GM21528 (cell line): ENCODE measurements around the gene ZNF212.
"Not testable (repeated sequence)": the region's sequence is repeated elsewhere in the genome, so short reads cannot be mapped to it uniquely, and the experiment has no call there.

Source experiments
- ATAC-seq: cut with Tn5 transposase; IDR thresholded peaks from one replicate; pipeline ENCODE4 v1.9.1; 2021; ENCODE audit warnings: mild to moderate bottlenecking, moderate library complexity; ENCODE audit not compliant: unreplicated experiment, low FRiP score

The ZNF212 gene

DNA sequence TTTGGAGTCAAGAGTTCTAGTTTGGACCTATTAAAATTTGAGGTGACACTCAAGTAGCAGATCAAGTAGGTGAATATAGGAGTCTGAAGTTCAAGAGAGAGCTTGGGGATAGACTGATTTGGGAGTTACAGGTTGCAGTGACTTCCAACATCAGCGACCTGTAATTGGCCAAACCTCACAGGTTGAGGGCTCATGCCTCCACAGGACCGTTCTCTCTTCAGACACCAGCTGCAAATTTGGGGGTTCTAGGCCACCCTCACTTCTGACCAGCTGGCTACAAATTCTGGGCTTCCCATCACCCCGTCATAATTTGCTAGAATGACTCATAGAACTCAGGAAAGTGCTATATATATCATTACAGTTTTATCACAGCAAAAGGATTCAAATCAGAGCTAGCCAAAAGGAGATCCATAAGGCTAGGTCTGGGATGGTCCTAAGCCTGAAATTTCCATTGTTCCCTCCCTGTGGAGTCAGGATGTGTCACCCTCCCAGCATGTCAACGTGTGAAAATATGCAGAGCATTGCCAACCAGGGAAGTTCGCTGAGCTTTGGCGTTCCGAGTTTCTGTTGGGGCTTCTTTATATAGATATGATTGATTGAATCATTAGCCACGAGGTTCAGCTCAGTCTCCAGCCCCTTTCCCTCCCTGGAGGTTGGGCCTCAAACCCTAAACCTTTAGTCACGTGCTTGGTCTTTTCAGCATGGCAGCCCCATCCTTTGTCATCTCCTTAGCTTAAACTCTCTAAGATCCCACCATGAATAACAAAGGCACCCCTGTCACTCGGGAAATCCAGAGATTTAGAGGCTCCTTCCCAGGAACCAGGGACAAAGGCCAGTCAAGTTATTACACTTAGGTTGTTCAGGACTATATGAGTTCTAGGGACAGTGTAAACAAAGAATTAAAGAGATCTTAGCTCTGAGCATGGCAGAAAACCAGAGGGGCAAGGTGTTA lies 20.7 kb upstream of the ZNF212 start:
- no peak for ATAC-seq

DNA sequence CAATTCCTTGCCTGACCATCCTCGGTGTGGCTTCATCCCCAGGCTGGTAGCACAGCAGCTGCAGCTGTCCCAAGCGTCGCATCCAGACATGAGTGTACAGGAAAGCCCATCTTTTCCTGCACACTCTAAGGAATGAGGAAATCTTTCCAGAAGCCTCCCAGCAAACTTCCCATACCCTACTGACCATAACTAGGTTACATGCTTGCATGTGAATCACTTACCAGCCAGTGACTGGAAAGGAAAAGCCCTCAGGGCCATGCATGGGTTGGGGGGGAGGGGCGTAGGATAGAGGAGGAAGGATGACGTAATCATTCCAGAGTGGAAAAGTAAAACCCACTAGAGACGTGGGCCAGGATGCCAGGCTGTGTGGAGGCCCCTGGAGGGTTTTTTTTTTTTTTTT lies 18.9 kb upstream of the ZNF212 start:
- ATAC-seq: no peak

DNA sequence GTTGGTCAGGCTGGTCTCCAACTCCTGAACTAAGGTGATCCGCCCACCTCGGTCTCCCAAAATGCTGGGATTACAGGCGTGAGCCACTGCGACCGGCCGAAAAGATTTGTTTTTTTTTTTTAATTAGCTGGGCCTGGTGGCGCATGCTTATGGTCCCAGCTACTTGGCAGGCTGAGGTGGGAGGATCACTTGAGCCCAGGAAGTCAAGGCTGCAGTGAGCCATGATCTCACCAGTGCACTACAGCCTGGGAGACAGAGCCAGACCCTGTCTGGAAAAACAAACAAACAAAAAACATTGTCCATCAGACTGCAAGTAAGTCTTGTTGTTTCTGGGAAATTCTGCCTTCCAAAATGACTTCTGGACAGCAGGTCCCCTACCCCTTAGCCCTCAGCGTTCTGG lies 16.3 kb upstream of the ZNF212 start:
- no peak for ATAC-seq

DNA sequence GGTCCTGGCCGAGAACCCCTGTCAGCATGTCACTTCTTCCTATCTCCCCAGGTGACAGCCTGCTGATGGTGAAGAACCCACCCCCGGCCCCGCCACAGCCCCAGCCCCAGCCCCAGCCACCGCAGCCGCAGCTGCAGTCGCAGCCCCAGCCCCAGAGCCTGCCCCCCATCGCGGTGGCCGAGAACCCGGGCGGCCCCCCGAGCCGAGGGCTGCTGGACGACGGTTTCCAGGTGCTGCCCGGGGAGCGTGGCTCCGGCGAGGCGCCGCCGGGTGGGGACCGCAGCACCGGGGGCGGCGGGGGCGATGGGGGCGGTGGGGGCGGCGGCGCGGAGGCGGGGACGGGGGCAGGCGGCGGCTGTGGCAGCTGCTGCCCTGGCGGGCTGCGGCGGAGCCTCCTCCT lies 15.7 kb upstream of the ZNF212 start:
- no peak for ATAC-seq

DNA sequence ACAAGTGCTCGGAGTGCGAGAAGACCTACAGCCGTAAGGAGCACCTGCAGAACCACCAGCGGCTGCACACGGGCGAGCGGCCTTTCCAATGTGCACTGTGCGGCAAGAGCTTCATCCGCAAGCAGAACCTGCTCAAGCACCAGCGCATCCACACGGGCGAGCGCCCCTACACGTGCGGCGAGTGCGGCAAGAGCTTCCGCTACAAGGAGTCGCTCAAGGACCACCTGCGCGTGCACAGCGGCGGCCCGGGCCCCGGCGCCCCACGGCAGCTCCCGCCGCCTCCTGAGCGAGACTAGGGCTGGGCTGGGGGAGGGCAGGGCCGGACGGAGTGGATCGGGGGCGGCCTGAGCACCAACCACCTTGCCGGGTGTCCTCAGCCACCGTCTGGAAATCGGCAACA lies 15.1 kb upstream of the ZNF212 start:
- ATAC-seq: no peak

DNA sequence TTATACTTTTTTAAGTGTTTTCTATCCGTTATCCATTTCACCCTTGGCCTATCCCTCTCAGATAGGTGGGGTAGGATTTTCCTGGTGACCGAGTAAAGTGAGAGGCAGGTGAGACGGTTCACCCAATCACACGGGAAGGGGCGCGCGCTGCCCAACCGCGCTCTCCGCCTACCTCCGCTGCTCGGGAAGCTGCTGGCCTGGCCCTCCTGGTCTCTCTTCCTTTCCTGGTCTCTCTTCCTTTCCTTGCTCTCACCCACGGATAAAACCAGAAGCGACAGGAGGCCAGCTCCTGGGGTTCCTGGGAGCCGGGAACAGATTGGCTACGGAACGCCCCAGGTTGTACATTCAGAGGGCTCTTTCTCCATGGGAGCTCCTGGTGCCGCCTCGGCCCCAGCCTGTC lies 14.3 kb upstream of the ZNF212 start:
- ATAC-seq: no peak

DNA sequence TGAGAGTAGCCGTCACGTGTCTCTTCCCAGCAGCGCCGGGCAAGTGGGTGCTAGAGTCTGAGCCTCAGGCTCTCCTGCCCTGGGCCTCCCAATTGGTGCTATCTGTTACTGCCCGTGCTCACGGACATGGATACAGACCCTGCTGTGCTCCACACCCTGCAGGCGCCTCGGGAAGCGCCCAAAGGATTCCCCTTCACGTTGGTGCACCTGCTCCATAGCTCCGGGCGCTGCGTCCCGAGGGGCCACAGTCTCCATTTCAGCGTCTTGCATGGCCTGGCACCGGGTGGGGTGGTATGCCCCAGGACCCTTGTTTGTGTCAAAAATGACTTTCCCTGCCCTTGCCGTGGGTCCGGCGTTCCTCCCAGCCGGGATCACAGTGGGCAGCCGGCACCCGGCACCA lies 13.8 kb upstream of the ZNF212 start:
- ATAC-seq: no peak

DNA sequence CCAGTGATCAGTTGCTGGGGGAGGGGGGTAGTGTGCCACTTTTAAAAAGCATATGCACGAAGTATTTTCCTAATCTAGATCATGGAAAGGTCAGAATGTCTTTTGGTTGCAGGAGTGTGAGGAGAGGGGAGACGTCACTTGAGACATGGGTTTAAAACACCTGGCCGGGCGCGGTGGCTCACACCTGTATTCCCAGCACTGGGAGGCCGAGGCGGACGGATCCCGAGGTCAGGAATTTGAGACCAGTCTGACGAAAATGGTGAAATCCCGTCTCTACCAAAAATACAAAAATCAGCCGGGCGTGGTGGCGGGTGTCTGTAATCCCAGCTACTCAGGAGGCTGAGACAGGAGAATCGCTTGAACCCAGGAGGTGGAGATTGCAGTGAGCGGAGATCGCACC lies 13.1 kb upstream of the ZNF212 start:
- ATAC-seq: not testable (repeated sequence)

DNA sequence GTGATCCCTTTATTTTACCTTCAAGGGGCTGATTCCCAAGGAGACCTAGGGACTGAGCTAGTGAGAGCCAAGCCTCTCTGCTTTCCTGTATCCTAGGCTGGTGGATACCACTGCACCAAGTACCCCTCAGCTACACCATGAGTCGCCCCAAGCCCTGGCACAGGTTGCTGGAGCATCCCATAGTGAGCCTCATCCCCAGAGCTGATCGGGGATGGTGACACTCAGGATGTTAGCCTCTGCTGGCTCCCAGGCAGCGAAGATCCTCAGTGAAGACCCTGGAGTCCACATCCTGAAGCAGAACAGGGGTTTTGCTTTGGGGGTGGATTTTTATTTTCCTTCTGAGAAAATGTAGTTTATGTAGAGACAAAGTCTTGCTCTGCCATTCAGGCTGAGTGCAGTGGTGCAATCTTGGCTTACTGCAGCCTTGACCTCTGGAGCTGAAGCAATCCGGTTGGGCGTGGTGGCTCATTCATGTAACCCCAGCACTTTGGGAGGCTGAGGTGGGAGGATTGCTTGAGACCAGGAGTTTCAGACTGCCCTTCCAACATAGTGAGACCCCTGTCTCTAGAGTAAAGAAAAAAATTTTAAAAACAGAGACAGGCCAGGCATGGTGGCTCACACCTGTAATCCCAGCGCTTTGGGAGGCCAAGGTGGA lies 12.5 kb upstream of the ZNF212 start:
- no peak for ATAC-seq

DNA sequence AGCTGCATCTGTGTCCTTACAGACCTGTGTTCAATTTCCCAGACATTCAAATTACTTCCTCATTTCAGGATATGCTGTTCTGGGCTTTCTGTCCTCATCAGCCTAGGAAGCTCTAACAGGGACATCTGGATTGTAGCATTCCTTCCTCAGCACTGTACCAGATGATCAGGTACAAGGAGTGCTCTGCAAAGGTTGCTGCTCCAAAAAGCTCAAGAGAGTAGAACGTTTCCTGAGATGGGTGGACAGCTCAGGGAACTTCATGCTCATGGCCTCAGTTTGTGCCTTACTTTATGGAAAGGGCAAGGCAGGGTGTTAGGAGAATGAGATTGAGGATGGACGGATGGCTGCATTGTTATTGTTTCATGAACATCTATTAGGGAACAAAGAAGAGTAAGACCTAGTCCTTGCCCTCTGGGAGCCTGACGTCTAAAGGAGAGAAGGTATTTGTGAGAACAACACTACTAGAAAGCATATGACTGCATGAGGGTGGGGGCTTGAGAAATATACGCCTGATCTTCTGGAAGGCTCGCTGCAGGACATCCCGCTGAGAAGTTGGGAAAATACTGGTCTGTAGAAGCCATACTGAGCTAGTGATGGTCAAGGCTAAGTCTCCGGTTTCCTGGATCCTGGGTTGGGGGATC lies 10.5 kb upstream of the ZNF212 start:
- ATAC-seq: no peak

DNA sequence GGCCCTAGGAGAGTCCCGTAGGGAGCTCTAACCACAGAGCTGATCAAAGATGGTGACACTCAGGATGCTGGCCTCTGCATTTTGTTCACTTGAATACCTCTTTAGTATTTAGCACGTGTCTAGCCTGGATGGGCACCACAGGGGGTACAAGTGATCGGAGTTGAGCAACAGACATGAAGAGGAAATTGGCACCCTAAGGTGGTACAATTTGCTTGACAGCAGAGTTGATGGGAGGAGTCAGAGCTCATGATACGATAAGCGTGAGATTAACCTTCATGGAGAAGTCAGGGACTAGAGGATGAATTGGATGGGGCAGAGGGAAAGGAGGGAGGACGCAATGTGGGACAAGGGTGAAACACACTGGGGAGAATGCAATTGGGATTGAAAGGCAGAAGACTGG lies 9.9 kb upstream of the ZNF212 start:
- no peak for ATAC-seq

DNA sequence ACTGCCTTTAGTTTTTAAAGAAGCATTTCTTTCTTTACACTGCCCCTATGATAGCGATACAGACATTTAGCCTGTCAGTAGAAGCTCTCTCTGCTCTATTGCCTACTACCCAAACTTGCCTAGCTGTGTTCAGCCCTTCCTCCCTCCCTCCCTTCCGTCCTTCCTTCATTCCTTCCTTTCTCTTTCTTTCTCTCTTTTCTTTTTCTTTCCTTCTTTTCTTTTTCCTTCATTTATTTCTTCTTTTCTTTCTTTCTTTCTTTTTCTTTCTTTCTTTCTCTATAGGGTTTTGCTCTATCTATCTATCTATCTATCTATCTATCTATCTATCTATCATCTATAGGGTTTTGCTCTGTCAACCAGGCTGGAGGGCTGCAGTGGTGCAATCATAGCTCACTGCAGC lies 7.1 kb upstream of the ZNF212 start:
- ATAC-seq: no peak

DNA sequence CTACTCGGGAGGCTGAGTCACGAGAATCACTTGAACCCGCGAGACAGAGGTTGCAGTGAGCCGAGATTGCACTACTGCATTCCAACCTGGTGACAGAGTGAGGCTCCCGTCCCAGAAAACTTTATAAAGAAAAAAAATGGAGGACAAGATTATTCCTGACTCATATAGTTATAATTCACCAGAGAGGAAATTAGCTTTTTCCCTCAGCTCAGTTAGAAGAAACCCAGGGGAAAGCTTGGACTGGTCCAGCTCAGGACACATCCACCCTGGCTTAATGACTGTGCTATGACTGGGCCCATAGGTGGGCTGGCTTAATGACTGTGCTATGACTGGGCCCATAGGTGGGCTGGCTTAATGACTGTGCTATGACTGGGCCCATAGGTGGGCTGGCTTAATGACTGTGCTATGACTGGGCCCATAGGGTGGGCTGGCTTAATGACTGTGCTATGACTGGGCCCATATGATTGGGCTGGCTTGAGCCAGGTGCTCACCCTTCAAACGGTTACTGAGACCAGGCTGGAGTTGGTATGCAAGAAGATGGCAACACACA lies 5.7 kb upstream of the ZNF212 start:
- ATAC-seq: not testable (repeated sequence)

DNA sequence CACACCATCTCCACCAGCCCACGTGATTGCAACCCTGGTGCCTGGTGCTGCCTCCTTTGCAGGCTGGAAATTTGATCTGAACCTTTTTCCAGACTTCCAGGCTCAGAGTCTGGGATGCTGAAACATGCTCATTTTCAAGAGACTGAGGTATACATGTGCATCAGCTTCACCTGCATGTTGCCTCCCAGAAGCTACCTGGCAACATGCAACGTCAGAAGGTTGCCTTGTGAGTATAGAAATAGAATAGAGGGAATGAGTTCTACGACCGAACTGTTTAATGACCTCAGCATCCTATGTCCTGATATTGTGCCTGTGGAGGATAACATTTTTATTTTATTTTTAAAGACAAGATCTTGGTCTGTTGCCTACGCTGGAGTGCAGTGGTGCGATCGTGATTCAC lies 1.9 kb upstream of the ZNF212 start:
- ATAC-seq: no peak

DNA sequence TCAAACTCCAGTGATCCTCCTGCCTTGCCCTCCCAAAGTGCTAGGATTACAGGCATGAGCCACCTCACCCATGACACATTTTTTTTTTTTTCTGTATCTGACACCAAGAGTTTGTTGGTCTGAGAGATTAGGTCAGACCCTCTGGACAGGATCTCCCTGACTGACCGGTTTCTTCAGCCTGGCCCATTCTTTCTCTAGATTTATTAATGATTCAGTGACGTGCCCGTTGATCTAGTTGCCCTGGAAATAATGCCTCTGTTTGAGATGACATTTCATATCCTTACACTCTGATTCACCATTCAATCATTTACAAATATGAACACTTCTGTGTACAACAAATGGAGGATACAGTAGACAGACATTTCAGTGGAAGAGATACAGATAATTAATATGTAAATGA lies 1.4 kb upstream of the ZNF212 start:
- ATAC-seq: no peak

DNA sequence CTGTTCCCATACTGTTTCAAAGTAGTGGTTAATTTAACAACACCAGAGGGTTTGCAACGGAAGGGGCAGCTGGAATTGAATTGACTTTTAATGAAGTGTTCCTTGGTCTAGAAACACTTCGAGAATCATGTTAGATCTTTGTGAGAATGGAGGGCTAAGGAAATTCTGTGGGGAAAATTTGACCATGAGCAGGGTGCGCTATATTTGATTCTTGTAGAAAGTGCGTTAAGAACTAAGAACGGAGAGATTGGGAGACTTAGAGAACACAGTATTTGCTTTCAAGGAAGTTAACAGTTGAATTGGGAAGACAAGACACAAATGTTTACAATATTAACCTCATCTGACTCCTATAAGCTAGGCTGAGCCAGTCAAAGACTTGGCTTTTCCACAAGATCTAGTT lies 1.2 kb downstream of the ZNF212 start:
- no peak for ATAC-seq

DNA sequence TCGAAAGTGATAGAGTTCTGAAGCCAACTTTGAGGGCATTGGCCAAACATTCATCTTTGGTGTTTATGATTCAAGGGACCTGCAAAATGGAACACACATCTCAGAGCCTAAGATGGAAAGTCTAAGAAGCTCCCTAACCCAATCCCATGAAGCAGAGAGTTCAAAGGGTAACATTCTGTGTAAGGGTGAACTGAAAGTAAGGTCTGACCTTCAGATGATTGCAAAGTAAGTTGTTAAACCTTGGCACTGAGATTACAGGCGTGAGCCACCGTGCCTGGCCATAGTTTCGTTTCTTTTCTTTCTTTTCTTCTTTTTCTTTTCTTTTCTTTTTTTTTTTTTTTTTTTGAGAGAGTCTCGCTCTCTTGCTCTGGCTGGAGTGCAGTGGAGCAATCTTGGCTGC lies 2.2 kb downstream of the ZNF212 start:
- no peak for ATAC-seq

DNA sequence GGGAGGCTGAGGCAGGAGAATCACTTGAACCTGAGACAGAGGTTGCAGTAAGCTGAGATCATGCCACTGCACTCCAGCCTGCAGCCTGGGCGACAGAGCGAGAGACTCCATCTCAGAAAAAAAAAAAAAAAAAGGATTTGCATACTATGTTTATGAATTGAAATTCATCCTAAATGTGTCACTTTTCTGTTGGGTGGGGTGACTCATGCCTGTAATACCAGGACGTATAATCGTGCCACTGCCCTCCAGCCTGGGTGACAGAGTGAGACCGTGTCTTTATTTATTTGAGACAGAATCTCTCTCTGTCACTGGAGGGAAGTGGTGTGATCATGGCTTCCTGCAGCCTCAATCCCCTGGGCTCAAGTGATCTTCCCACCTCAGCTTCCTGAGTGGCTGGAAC lies 5.8 kb downstream of the ZNF212 start:
- peak; percentile 53 for ATAC-seq

DNA sequence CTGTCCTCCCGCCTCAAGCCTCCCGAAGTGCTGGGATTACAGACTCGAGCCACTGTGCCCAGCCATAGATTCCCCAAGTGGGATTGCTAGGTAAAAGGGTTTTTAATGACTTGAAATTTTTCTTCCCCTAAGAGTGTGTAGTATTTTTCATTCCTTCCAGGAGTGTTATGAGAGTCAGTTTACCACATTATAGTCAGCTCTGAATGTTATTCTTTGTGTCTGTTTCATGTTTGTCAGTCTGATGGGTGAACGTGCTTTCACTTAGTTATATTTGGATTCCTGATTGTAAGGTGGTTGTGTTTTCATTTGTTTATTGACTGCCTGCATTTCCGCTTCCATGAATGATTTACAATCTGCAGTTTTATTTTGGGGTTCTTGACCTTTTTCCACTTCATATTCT lies 6.3 kb downstream of the ZNF212 start:
- peak; percentile 10 for ATAC-seq

DNA sequence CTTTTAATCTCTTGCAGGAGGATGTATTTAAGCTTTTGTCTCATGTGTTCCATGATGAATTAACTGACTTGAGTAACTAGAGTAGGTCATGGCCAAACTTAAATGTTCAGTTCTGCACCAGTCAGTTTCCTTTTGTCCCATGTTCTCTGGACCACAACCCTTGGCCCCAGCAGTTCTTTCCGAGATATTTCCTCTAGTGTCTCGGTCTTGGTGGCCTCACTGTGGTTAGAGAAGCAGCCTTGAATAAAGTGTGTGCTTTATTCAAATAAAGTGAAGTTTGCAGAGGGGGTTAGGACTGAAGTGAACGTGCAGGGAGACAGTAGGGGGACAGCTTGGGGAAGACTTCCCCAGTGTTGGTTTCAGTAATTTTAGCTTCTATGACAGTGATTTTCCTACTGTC lies 9.3 kb downstream of the ZNF212 start:
- ATAC-seq: no peak

DNA sequence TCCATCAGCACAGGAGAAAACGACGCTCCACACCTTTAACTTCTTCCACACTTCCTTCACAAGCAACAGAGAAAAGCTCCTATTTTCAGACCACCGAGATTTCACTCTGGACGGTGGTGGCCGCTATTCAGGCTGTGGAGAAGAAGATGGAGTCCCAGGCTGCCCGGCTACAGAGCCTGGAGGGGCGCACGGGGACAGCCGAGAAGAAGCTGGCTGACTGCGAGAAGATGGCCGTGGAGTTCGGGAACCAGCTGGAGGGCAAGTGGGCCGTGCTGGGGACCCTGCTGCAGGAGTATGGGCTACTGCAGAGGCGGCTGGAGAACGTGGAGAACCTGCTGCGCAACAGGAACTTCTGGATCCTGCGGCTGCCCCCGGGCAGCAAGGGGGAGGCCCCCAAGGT lies 10.7 kb downstream of the ZNF212 start:
- not testable (repeated sequence) for ATAC-seq
